ENCODE data around the gene LCK. TPM values are rescaled to one million over a fixed set of nuclear protein-coding genes. Genes with fewer than 3 reads are reported as not detected.
A peak's percentile ranks its signal among the peaks of the same experiment; 100 is the strongest.

The LCK gene
- total and polyA plus RNA-seq, 9 of the 15 experiments (the other 6 are each of a cell fraction or from before 2014, with no cell fraction given) = 0.04 to 0.47 (median 0.13) TPM; not detected in 6

DNA sequence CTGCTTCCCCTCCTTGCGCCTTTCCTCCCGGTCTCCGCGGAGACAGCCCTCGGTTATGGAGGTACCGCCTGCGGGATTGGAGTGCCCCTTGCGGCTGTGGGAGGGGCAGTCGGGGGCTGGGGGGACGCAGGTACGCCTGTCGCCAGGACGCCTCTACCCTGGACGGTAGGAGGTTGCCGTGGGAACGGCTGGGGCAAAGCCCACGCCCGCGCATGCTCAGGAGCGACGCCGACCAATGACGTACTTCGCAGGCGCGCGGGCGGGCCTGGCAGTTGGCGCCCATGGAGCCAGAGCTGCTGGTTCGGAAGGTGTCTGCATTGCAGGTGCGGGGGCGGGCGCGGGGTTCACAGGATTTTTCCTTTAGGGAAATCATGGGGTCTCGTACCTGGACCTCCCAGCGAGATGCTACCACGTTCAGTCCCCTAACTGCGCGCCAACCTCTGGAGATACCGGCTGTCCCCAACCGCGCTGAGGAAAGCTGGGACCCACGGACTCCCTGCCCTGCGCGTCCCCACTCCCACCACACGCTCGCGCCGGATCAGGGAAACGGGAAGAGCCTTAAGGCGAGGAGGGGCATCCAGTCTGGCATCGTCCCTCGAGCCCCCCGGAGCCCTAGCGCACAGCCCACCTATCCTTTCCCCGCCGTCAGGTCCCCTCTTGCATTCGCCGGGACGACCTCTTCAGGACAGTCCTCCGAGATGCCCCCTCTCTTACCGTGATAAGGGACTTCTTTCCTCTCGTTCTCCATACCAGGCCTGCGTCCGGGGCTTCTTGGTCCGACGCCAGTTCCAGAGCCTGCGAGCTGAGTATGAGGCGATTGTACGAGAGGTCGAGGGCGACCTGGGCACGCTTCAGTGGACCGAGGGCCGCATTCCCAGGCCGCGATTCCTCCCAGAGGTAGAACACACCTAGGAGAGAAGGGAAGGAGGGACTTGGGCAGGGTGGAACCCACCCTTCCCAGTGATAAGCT, 45.4 kb upstream of the LCK start, which contains the start of gene IQCC (continued):
- peak; percentile 76; the same call in 1 of the 2 replicates for TF ChIP-seq AFF4 (CRISPR knock-in tag; IDR thresholded peaks at IDR 0.05)
- 0 out of 2 replicates have a peak, but pooled peaks have one; percentile 35 for TF ChIP-seq TRIM28 (IDR thresholded peaks at IDR 0.05)
- no peak for TF ChIP-seq ZNF57 (CRISPR knock-in tag; IDR thresholded peaks at IDR 0.05)
- no peak for TF ChIP-seq CHD4 (IDR thresholded peaks at IDR 0.05; ENCODE audit: insufficient read depth, insufficient replicate concordance, low read depth, low read length, poor library complexity, severe bottlenecking)
- TF ChIP-seq, protein P1, sequence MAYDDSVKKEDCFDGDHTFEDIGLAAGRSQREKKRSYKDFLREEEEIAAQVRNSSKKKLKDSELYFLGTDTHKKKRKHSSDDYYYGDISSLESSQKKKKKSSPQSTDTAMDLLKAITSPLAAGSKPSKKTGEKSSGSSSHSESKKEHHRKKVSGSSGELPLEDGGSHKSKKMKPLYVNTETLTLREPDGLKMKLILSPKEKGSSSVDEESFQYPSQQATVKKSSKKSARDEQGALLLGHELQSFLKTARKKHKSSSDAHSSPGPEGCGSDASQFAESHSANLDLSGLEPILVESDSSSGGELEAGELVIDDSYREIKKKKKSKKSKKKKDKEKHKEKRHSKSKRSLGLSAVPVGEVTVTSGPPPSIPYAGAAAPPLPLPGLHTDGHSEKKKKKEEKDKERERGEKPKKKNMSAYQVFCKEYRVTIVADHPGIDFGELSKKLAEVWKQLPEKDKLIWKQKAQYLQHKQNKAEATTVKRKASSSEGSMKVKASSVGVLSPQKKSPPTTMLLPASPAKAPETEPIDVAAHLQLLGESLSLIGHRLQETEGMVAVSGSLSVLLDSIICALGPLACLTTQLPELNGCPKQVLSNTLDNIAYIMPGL (CRISPR knock-in tag; IDR thresholded peaks at IDR 0.05) = peak; percentile 60; the same call in 1 of the 2 replicates
- TF ChIP-seq SAP30 (IDR thresholded peaks at IDR 0.05; ENCODE audit: borderline replicate concordance, insufficient read depth, low read depth, low read length, poor library complexity, severe bottlenecking) = peak; percentile 46
- TF ChIP-seq EP400 (IDR thresholded peaks at IDR 0.05) = peak; percentile 90
- no peak for TF ChIP-seq EHMT2 (IDR thresholded peaks at IDR 0.05)
- peak; percentile 89; the same call in 1 of the 2 replicates for TF ChIP-seq FOXK1 (CRISPR knock-in tag; IDR thresholded peaks at IDR 0.05; ENCODE audit: borderline replicate concordance)
- TF ChIP-seq, protein P2, sequence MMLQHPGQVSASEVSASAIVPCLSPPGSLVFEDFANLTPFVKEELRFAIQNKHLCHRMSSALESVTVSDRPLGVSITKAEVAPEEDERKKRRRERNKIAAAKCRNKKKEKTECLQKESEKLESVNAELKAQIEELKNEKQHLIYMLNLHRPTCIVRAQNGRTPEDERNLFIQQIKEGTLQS (IDR thresholded peaks at IDR 0.05) = no peak
- TF ChIP-seq, protein P2 (CRISPR knock-in tag; conservative IDR thresholded peaks at IDR 0.05) = peak; percentile 55; the same call in 1 of the 2 replicates
- no peak for TF ChIP-seq HOXB6 (CRISPR knock-in tag; IDR thresholded peaks at IDR 0.05; ENCODE audit: borderline replicate concordance)
- no peak for TF ChIP-seq CAMTA2 (CRISPR knock-in tag; conservative IDR thresholded peaks at IDR 0.05)
- TF ChIP-seq DIDO1 (tag; IDR thresholded peaks at IDR 0.05; ENCODE audit: low read depth) = peak; percentile 79; the same call in 1 of the 2 replicates
- no peak for TF ChIP-seq NCOA2 (IDR thresholded peaks at IDR 0.05; ENCODE audit: partially characterized antibody in 2 of 2)
- TF ChIP-seq ZKSCAN1 (IDR thresholded peaks at IDR 0.05; ENCODE audit: low read depth, low read length) = peak; percentile 21; the same call in 1 of the 2 replicates
- 0 out of 2 replicates have a peak, but pooled peaks have one; percentile 57 for TF ChIP-seq ZZZ3 (IDR thresholded peaks at IDR 0.05)
- TF ChIP-seq RNF2 (IDR thresholded peaks at IDR 0.05) = no peak
- TF ChIP-seq ZBTB2 (IDR thresholded peaks at IDR 0.05) = peak; percentile 96

Data from K562 (cell line).